Measurements from ENCODE around the gene CYB5R3.

CYB5R3 gene

DNA sequence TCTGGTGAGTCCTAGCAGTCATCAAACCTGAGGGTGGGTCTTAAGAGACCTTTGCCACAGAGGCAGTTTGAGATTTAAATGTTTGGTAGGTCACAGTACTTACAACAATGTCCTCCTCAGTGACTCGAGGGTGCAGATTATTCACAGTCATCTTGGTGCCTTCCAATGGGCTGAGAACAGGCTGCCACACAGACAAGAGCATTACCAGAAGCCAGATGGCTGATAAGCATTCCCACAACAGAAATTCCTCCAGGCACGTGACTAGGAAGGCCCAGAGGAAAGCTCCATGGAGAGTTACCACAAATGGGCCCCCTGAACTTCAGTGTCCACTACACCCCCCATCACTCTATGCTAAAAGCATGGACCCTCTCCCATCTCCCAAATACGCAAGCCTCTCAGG lies 53.8 kb downstream of the CYB5R3 start:
- ChIA-PET POLR2A (interaction anchor here (1.3 kb wide), 1 partner anchor 15 kb away, joined by 3 read pairs; no protein-coding TSS in a partner anchor), CTCF (interaction anchor here (1.3 to 1.4 kb wide), 2 partner anchors 11 to 18 kb away, joined by 3 read pairs; no protein-coding TSS in a partner anchor)
- TF ChIP-seq, protein P1, sequence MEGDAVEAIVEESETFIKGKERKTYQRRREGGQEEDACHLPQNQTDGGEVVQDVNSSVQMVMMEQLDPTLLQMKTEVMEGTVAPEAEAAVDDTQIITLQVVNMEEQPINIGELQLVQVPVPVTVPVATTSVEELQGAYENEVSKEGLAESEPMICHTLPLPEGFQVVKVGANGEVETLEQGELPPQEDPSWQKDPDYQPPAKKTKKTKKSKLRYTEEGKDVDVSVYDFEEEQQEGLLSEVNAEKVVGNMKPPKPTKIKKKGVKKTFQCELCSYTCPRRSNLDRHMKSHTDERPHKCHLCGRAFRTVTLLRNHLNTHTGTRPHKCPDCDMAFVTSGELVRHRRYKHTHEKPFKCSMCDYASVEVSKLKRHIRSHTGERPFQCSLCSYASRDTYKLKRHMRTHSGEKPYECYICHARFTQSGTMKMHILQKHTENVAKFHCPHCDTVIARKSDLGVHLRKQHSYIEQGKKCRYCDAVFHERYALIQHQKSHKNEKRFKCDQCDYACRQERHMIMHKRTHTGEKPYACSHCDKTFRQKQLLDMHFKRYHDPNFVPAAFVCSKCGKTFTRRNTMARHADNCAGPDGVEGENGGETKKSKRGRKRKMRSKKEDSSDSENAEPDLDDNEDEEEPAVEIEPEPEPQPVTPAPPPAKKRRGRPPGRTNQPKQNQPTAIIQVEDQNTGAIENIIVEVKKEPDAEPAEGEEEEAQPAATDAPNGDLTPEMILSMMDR (IDR thresholded peaks at IDR 0.05; ENCODE audit: control extremely low read depth, extremely low read depth, low read depth, missing control alignments), result no peak
- DNase-seq (ENCODE audit: extremely low spot score), result no peak

GRCh38 chr22:42591987-42592386 lies 57.2 kb downstream of the CYB5R3 start:
- TF ChIP-seq, protein P1 (IDR thresholded peaks at IDR 0.05; ENCODE audit: control extremely low read depth, extremely low read depth, low read depth, missing control alignments), result no peak
- ChIA-PET CTCF (no interaction called here), POLR2A (no interaction called here)
- no peak for DNase-seq (ENCODE audit: extremely low spot score)

DNA sequence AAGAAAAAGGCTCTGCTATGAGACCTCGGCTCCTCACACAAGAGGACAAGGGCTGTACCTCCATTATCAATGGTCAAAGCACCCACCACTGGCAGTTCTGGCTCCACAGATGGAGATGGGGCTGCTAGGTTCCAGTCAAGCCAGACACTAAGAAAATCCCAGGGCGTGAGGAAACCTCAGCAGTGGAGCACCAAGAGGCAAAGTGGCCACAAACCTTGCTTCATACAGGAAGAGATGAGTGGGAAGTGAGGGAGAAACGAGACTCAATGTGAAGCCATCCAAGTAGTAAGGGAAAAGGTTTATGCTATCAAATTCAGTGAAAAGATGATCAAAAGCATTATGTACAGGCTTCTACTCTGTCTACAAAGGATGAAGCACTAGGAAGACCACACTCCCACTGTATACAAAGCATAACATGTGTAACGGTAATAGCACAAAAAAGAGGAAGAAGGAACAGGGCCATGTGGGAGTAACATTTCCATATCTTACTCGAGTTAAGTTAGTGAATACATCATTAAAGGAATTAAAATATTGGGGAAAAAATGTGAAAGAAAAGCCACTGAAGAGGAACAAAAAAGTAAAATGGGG lies 61.5 kb downstream of the CYB5R3 start:
- CTCF ChIA-PET, result no interaction called here
- no peak for DNase-seq (ENCODE audit: extremely low spot score)
- TF ChIP-seq, protein P1 (IDR thresholded peaks at IDR 0.05; ENCODE audit: control extremely low read depth, extremely low read depth, low read depth, missing control alignments), result no peak
- POLR2A ChIA-PET, result no interaction called here

DNA sequence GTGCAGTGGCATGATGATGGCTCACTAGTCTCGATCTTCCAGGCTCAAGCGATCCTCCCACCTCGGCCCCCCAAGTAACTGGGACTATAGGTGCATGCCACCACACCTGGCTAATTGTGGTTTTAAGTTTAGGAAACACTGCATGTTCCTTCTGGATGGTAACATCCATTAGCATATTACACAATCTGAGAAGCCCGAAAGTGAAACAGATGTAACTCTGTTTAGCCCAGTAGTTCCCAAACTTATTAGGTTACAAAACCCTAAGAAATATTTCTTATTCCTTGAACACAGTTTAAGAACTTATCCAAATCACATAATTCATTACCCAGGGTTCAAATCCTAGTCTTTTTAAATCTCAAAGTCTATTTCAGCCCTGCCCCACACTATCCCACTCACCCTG lies 62.8 kb downstream of the CYB5R3 start:
- DNase-seq (ENCODE audit: extremely low spot score), result no peak
- CTCF ChIA-PET, result no interaction called here
- TF ChIP-seq, protein P1 (IDR thresholded peaks at IDR 0.05; ENCODE audit: control extremely low read depth, extremely low read depth, low read depth, missing control alignments), result no peak
- POLR2A ChIA-PET, result no interaction called here

DNA sequence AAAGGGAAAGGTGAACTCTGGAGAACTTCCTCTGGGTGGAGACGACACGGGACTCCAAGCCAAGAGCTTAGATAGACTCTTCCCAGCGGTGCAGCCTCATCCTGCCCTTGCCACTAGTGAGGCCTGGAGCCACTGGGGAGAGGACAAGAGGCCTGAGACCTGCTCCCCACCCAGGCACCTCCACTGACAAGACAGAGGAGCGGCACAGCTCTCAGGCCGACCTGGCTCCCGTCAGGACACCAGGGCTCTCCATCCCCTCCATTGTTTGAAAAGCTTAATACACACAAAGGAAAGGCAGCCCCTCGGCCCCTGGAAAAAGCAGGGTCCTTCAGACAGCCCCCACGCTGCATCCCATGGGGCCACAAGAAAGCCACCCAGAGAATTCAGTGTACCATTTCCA lies 64.1 kb downstream of the CYB5R3 start:
- no peak for DNase-seq (ENCODE audit: extremely low spot score)
- TF ChIP-seq, protein P1 (IDR thresholded peaks at IDR 0.05; ENCODE audit: control extremely low read depth, extremely low read depth, low read depth, missing control alignments), result no peak
- ChIA-PET POLR2A (interaction anchor here (0.5 to 1.2 kb wide), 2 partner anchors 30 to 1107 kb away, joined by 4 to 5 read pairs; no protein-coding TSS in a partner anchor), CTCF (interaction anchor here (0.7 to 1.4 kb wide), 2 partner anchors 11 to 23 kb away, joined by 3 read pairs; no protein-coding TSS in a partner anchor)

DNA sequence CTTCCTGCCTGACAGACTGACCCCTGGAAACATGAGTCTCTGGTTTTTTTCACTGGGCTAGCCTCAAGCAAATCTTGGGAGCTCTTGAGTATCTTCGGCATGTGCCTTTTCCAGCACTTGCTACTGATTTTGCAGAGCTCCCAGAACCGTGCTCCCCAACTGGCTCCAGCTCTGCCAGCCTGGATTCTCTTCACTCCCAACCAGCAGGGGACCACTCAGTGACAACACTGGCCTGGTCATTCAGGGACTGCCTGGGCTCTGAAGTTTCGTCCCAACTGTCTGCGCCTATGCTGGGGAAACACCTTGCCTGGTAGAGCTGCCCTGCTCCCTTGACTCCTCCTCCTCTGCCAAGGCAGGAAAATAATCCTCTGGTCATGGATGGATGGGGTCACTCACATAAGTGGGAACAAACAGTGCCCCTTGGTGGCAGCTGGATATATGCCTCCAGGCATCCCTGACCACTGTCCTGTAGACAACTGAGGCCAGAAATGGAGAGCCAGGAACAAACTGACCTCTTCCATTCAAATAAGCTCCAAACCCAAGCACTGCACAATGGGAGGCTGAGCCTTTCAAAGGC lies 64.7 kb downstream of the CYB5R3 start:
- POLR2A ChIA-PET, result interaction anchor here (1.2 kb wide), 1 partner anchor 31 kb away, joined by 5 read pairs; no protein-coding TSS in a partner anchor
- CTCF ChIA-PET, result interaction anchor here (1.2 to 1.4 kb wide), 2 partner anchors 11 to 51 kb away, joined by 3 read pairs; no protein-coding TSS in a partner anchor
- no peak for DNase-seq (ENCODE audit: extremely low spot score)
- TF ChIP-seq, protein P1 (IDR thresholded peaks at IDR 0.05; ENCODE audit: control extremely low read depth, extremely low read depth, low read depth, missing control alignments), result no peak
